HCT116 (cell line): ENCODE measurements around the gene ANO3.

Experiments
- EZH2 ChIP-seq: fragments of 200-600 bp; sonication (generic); IDR thresholded peaks from 2 replicates; pipeline ENCODE4 v1.6.1; 2017; ENCODE audit warnings: antibody characterized with exemption, mixed run types
- POLR2A ChIP-seq: IDR thresholded peaks from 2 replicates; pipeline ENCODE4 v1.7.0; 2011; ENCODE audit warnings: borderline replicate concordance; ENCODE audit not compliant: insufficient read depth, insufficient read length; ENCODE audit errors: extremely low read depth
- POLR2AphosphoS5 ChIP-seq: IDR thresholded peaks from 2 replicates; pipeline ENCODE4 v1.6.1; 2011; ENCODE audit warnings: mild to moderate bottlenecking, low read depth, low read length, moderate library complexity
- YY1 ChIP-seq: IDR thresholded peaks from 2 replicates; pipeline ENCODE4 v1.6.1; 2011; ENCODE audit warnings: low read length, low read depth, moderate library complexity, mild to moderate bottlenecking; ENCODE audit not compliant: insufficient replicate concordance; ENCODE audit errors: extremely low read depth
- TF ChIP-seq, protein P1 (sequence below), 3 experiments: fragments of 200-600 bp in 1 of 3; sonication (generic) in 1 of 3; IDR thresholded peaks in 2 of 3; conservative IDR thresholded peaks in 1 of 3; 2 replicates each; pipeline ENCODE4 v1.5.1; 2012 to 2017; ENCODE audit warnings: low read depth in 2 of 3, low read length in 2 of 3, antibody characterized with exemption in 1 of 3, borderline replicate concordance in 1 of 3, control low read depth in 1 of 3, mild to moderate bottlenecking in 1 of 3, mixed read lengths in 1 of 3, mixed run types in 1 of 3, moderate library complexity in 1 of 3; ENCODE audit not compliant: insufficient read depth in 1 of 3
- TF ChIP-seq, protein P2 (sequence below): IDR thresholded peaks from 2 replicates; pipeline ENCODE4 v1.6.1; 2012; ENCODE audit warnings: low read depth

DNA sequence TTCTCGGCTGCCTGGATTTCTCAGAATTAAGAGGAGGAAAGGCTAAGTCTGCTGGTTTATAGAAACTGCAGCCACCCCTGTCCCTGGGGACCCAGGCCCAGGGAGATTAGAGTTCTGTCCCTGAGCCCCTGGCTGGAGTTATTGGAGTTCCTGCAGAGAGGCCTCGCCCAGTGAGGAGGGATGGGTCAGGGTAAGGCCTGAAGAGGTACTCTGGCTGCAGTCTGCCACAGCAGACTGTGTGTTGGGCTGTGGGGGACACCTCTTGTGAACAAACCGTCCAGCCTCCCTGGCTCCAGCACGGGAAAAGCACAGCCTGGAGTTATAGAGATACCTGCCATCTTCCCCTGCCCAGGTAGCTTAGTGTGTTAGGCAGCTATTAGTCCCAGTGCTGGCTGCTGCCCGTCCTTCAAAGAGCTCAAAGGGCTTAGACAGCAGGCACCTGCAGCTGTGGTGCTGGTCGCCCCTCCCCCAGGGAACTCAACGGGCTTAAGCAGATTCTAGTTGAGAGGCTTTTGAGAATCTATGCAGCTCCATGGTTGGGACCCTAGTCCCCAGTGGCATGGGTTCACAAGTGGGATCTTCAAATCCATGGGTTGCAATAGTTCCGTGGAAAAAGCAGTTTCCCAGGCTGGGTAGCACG, 276.7 kb downstream of the ANO3 start:
- TF ChIP-seq EZH2 (no peak), YY1 (no peak), POLR2A (no peak), POLR2AphosphoS5 (no peak)
- TF ChIP-seq, protein P1, sequence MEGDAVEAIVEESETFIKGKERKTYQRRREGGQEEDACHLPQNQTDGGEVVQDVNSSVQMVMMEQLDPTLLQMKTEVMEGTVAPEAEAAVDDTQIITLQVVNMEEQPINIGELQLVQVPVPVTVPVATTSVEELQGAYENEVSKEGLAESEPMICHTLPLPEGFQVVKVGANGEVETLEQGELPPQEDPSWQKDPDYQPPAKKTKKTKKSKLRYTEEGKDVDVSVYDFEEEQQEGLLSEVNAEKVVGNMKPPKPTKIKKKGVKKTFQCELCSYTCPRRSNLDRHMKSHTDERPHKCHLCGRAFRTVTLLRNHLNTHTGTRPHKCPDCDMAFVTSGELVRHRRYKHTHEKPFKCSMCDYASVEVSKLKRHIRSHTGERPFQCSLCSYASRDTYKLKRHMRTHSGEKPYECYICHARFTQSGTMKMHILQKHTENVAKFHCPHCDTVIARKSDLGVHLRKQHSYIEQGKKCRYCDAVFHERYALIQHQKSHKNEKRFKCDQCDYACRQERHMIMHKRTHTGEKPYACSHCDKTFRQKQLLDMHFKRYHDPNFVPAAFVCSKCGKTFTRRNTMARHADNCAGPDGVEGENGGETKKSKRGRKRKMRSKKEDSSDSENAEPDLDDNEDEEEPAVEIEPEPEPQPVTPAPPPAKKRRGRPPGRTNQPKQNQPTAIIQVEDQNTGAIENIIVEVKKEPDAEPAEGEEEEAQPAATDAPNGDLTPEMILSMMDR (IDR thresholded peaks at IDR 0.05 in 2 of 3, conservative IDR thresholded peaks at IDR 0.05 in 1 of 3; ENCODE audit: borderline replicate concordance in 1 of 3, insufficient read depth in 1 of 3, low read depth in 2 of 3, low read length in 2 of 3): no peak
- TF ChIP-seq, protein P2, sequence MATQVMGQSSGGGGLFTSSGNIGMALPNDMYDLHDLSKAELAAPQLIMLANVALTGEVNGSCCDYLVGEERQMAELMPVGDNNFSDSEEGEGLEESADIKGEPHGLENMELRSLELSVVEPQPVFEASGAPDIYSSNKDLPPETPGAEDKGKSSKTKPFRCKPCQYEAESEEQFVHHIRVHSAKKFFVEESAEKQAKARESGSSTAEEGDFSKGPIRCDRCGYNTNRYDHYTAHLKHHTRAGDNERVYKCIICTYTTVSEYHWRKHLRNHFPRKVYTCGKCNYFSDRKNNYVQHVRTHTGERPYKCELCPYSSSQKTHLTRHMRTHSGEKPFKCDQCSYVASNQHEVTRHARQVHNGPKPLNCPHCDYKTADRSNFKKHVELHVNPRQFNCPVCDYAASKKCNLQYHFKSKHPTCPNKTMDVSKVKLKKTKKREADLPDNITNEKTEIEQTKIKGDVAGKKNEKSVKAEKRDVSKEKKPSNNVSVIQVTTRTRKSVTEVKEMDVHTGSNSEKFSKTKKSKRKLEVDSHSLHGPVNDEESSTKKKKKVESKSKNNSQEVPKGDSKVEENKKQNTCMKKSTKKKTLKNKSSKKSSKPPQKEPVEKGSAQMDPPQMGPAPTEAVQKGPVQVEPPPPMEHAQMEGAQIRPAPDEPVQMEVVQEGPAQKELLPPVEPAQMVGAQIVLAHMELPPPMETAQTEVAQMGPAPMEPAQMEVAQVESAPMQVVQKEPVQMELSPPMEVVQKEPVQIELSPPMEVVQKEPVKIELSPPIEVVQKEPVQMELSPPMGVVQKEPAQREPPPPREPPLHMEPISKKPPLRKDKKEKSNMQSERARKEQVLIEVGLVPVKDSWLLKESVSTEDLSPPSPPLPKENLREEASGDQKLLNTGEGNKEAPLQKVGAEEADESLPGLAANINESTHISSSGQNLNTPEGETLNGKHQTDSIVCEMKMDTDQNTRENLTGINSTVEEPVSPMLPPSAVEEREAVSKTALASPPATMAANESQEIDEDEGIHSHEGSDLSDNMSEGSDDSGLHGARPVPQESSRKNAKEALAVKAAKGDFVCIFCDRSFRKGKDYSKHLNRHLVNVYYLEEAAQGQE: no peak
